ENCODE measurements around the gene TARS3. TPM values are rescaled to one million over a fixed set of nuclear protein-coding genes. Genes with fewer than 3 reads are reported as not detected.

TARS3 gene
- total RNA-seq, 1 donor from 2014 or later, result 21.5 TPM

GRCh38 chr15:101623367-101624304 is 100.6 kb downstream of the TARS3 start:
- peaks cover 14% of the 10 kb centered on the region for H3K9me3 Mint-ChIP-seq (ENCODE audit: low read depth)
- H3K27me3 Mint-ChIP-seq, result no peaks in the 10 kb centered on the region
- no peak overlapping the region for H3K4me3 Mint-ChIP-seq (ENCODE audit: low read depth)
- peaks cover 18% of the 10 kb centered on the region for H3K36me3 Mint-ChIP-seq (ENCODE audit: insufficient read depth)
- TF ChIP-seq, protein P1, sequence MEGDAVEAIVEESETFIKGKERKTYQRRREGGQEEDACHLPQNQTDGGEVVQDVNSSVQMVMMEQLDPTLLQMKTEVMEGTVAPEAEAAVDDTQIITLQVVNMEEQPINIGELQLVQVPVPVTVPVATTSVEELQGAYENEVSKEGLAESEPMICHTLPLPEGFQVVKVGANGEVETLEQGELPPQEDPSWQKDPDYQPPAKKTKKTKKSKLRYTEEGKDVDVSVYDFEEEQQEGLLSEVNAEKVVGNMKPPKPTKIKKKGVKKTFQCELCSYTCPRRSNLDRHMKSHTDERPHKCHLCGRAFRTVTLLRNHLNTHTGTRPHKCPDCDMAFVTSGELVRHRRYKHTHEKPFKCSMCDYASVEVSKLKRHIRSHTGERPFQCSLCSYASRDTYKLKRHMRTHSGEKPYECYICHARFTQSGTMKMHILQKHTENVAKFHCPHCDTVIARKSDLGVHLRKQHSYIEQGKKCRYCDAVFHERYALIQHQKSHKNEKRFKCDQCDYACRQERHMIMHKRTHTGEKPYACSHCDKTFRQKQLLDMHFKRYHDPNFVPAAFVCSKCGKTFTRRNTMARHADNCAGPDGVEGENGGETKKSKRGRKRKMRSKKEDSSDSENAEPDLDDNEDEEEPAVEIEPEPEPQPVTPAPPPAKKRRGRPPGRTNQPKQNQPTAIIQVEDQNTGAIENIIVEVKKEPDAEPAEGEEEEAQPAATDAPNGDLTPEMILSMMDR (IDR thresholded peaks at IDR 0.05; ENCODE audit: unreplicated experiment), result no peak
- H3K4me1 Mint-ChIP-seq (ENCODE audit: low read depth), result peaks cover 5% of the 10 kb centered on the region
- H3K27ac Mint-ChIP-seq, result no peak overlapping the region
- no peak for DNase-seq (ENCODE audit: low spot score, unreplicated experiment)

DNA sequence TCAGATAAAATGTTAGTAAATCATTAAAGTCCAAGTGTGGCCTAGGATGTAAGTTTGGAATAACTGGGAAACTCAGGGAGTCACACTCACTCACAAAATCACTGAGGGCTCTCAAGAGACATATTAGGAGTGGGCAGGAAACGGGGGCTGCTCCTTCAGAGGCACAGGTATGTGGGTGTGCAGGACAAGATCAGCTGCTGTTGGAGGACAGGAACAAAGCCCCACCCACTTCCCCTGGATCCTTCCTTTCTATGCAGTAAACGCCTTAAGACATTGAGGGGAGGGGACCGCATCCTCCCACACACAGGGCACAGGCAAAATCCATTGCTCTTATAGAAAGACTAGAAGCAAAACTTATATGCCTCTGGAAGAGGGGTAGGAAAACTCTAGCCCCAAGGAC is 102.3 kb downstream of the TARS3 start:
- DNase-seq (ENCODE audit: low spot score, unreplicated experiment), result no peak
- Mint-ChIP-seq H3K27me3 (no peaks in the 10 kb centered on the region), H3K27ac (no peak overlapping the region), H3K36me3 (ENCODE audit: insufficient read depth) (peaks cover 18% of the 10 kb centered on the region), H3K4me1 (ENCODE audit: low read depth) (peaks cover 15% of the 10 kb centered on the region), H3K9me3 (ENCODE audit: low read depth) (peaks cover 14% of the 10 kb centered on the region), H3K4me3 (ENCODE audit: low read depth) (no peak overlapping the region)
- TF ChIP-seq, protein P1 (IDR thresholded peaks at IDR 0.05; ENCODE audit: unreplicated experiment), result no peak

- Mint-ChIP-seq H3K36me3 (ENCODE audit: insufficient read depth) (peaks cover 12% of the 10 kb centered on the region), H3K27me3 (no peaks in the 10 kb centered on the region), H3K27ac (no peak overlapping the region), H3K4me3 (ENCODE audit: low read depth) (no peak overlapping the region), H3K4me1 (ENCODE audit: low read depth) (peaks cover 28% of the 10 kb centered on the region), H3K9me3 (ENCODE audit: low read depth) (peaks cover 10% of the 10 kb centered on the region)
- no peak for DNase-seq (ENCODE audit: low spot score, unreplicated experiment)
- TF ChIP-seq, protein P1 (IDR thresholded peaks at IDR 0.05; ENCODE audit: unreplicated experiment), result no peak
These were observed 103.6 kb downstream of the TARS3 start for GRCh38 chr15:101620671-101621070.

- TF ChIP-seq, protein P1 (IDR thresholded peaks at IDR 0.05; ENCODE audit: unreplicated experiment), result no peak
- Mint-ChIP-seq H3K4me3 (ENCODE audit: low read depth) (no peak overlapping the region), H3K27me3 (peaks cover 3% of the 10 kb centered on the region), H3K27ac (no peak overlapping the region), H3K36me3 (ENCODE audit: insufficient read depth) (peaks cover 10% of the 10 kb centered on the region), H3K9me3 (ENCODE audit: low read depth) (peaks cover 10% of the 10 kb centered on the region), H3K4me1 (ENCODE audit: low read depth) (peaks cover 28% of the 10 kb centered on the region)
- DNase-seq (ENCODE audit: low spot score, unreplicated experiment), result no peak
These were observed 104.7 kb downstream of the TARS3 start for GRCh38 chr15:101619615-101619865.

DNA sequence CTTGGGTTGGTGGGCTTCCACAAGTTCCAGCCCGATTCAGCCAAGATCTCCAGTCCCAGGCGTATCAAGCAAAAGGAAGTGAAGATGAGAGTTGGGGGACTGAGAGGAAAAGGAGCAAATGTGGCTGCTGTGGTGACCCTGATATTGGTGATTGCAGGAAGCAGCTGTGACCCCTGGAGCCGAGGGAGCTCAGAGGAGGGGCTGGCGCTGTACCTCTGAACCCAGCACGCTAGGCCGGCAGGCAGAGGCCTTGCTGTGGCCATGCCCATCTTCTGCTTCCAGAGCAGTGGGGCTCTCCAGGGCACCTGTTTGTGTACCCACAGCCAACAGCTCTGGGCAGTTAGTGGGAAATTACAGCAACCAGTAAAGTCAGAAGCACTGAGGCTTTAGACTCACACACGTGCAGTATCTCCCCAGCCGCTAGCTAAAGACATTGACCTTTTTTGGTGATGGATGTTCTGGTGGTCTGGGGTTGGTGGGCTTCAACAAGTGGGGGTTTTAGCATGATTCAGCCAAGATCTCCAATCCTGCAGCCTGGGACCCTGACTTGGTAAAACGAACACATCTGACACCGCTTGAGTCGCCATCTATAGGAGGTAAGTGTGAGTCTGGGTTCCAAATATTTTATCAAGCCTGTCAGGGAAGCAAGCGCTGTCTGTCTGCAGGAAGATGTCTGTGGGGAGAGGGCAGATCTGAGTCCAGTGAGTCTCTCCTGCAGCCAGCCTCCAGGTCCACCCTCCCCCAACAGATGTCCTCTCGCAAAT is 105.2 kb downstream of the TARS3 start:
- no peak for DNase-seq (ENCODE audit: low spot score, unreplicated experiment)
- Mint-ChIP-seq H3K4me3 (ENCODE audit: low read depth) (no peak overlapping the region), H3K27me3 (peaks cover 6% of the 10 kb centered on the region), H3K4me1 (ENCODE audit: low read depth) (peaks cover 28% of the 10 kb centered on the region), H3K27ac (no peak overlapping the region), H3K36me3 (ENCODE audit: insufficient read depth) (peaks cover 8% of the 10 kb centered on the region), H3K9me3 (ENCODE audit: low read depth) (peaks cover 8% of the 10 kb centered on the region)
- TF ChIP-seq, protein P1 (IDR thresholded peaks at IDR 0.05; ENCODE audit: unreplicated experiment), result no peak
